Measurements from ENCODE around the gene DRD1.

GRCh38 chr5:175485631-175486030 lies 41.6 kb upstream of the DRD1 start:
- TF ChIP-seq CTCF (IDR thresholded peaks at IDR 0.05 in 2 of 3, conservative IDR thresholded peaks at IDR 0.05 in 1 of 3; ENCODE audit: borderline replicate concordance in 1 of 3, insufficient read depth in 1 of 3, low read depth in 2 of 3, low read length in 2 of 3): no peak
- TF ChIP-seq TCF7L2 (IDR thresholded peaks at IDR 0.05; ENCODE audit: borderline replicate concordance, extremely low read depth, insufficient read depth, insufficient read length): no peak
- no peak for TF ChIP-seq POLR2AphosphoS5 (IDR thresholded peaks at IDR 0.05; ENCODE audit: low read depth, low read length)

Measured in HCT116 (cell line).